RWPE2 (cell line): Measurements from ENCODE around the gene IFT22.

Experiments
- ATAC-seq: fragments of 200-7000 bp; cut with Tn5 transposase; 3 replicates; pipeline ENCODE4 v1.9.1; 2021; ENCODE audit warnings: low read depth
- DNase-seq: peaks from one replicate; pipeline ENCODE4 v3.0.0-alpha.2; 2020; ENCODE audit warnings: low spot score
- H3K27ac ChIP-seq: fragments of 450-650 bp; 2 replicates; pipeline ENCODE4 v1.5.1; 2017; ENCODE audit warnings: mild to moderate bottlenecking; ENCODE audit not compliant: poor library complexity, severe bottlenecking
- H3K27me3 ChIP-seq: fragments of 250-450 bp; sonication (Bioruptor Pico); 2 replicates; pipeline ENCODE4 v1.5.1; 2021; ENCODE audit warnings: mild to moderate bottlenecking, moderate library complexity; ENCODE audit not compliant: insufficient read depth, poor library complexity, severe bottlenecking
- H3K36me3 ChIP-seq: fragments of 250-450 bp; sonication (Bioruptor Pico); 2 replicates; pipeline ENCODE4 v1.5.1; 2020; ENCODE audit warnings: low read depth, mild to moderate bottlenecking, moderate library complexity
- H3K4me1 ChIP-seq: fragments of 250-450 bp; sonication (Bioruptor Pico); 2 replicates; pipeline ENCODE4 v1.5.1; 2021; ENCODE audit warnings: mild to moderate bottlenecking, moderate library complexity; ENCODE audit not compliant: insufficient read depth, poor library complexity, severe bottlenecking
- H3K4me3 ChIP-seq: fragments of 250-450 bp; sonication (Bioruptor Pico); 2 replicates; pipeline ENCODE4 v1.5.1; 2021; ENCODE audit warnings: mild to moderate bottlenecking, moderate library complexity; ENCODE audit not compliant: severe bottlenecking
- H3K9me3 ChIP-seq: fragments of 250-450 bp; sonication (Bioruptor Pico); 2 replicates; pipeline ENCODE4 v1.5.1; 2021; ENCODE audit warnings: mild to moderate bottlenecking, moderate library complexity; ENCODE audit not compliant: severe bottlenecking
- CTCF ChIP-seq: fragments of 450-650 bp; IDR thresholded peaks from one replicate; pipeline ENCODE4 v1.5.1; 2017; ENCODE audit warnings: mild to moderate bottlenecking, moderate library complexity; ENCODE audit not compliant: poor library complexity, severe bottlenecking

IFT22 gene

DNA sequence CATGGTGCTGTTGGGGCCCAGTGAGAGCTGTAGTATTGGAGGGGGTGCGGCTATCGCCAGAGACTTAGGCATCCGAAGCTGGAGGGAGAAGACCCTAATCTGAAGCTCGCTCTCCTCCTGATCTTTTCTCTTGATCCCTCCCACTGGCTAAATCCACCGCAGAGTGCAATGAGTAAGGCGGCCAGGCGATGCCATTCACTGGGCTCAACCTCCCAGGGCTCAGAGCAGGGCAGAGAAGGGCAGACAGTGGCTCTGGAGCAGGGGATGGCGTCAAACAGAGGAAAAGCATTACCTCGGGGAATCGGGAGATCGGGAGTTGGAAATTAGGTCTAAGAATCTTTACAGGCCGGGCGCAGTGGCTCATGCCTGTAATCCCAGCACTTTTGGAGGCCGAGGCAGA is 18.8 kb upstream of the IFT22 start:
- no peak for TF ChIP-seq CTCF
- H3K27me3 ChIP-seq: no peaks in the 10 kb centered on the region
- no peaks in the 10 kb centered on the region for H3K9me3 ChIP-seq
- DNase-seq: no peak
- H3K36me3 ChIP-seq: no peaks in the 10 kb centered on the region
- ATAC-seq: no peak
- no peak overlapping the region for H3K27ac ChIP-seq
- H3K4me1 ChIP-seq: no peaks in the 10 kb centered on the region
- no peak overlapping the region for H3K4me3 ChIP-seq

- Histone ChIP-seq H3K27me3 (no peaks in the 10 kb centered on the region), H3K27ac (no peak overlapping the region), H3K4me3 (no peak overlapping the region), H3K9me3 (no peaks in the 10 kb centered on the region), H3K4me1 (no peaks in the 10 kb centered on the region), H3K36me3 (no peaks in the 10 kb centered on the region)
- no peak for TF ChIP-seq CTCF
- no peak for ATAC-seq
- DNase-seq: no peak
These were observed 12.3 kb upstream of the IFT22 start for GRCh38 chr7:101333912-101334311.

- Histone ChIP-seq H3K27me3 (no peaks in the 10 kb centered on the region), H3K4me1 (no peaks in the 10 kb centered on the region), H3K9me3 (no peaks in the 10 kb centered on the region), H3K27ac (no peak overlapping the region), H3K4me3 (no peak overlapping the region), H3K36me3 (no peaks in the 10 kb centered on the region)
- ATAC-seq: no peak
- no peak for DNase-seq
- no peak for TF ChIP-seq CTCF
These were observed 10.4 kb upstream of the IFT22 start for GRCh38 chr7:101332026-101332425.

GRCh38 chr7:101330011-101330484 is 8.4 kb upstream of the IFT22 start:
- DNase-seq: no peak
- H3K4me3 ChIP-seq: no peak overlapping the region
- no peak for ATAC-seq
- H3K27me3 ChIP-seq: no peaks in the 10 kb centered on the region
- H3K27ac ChIP-seq: no peak overlapping the region
- H3K36me3 ChIP-seq: no peaks in the 10 kb centered on the region
- no peaks in the 10 kb centered on the region for H3K9me3 ChIP-seq
- no peak for TF ChIP-seq CTCF
- no peaks in the 10 kb centered on the region for H3K4me1 ChIP-seq

DNA sequence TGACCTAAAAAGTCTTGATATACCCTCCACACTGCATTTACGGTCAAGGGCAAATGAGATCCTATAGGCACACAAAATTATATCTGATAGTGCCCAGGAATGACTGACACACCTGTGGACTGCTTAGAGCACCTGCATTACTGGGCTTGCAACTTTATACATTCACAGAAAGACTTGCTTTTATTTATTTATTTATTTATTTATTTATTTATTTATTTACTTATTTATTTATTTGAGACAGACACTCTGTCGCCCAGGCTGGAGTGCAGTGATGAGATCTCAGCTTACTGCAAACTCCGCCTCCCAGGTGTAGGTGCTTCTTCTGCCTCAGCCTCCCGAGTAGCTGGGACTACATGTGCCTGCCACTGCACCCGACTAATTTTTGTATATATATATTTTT is 6.5 kb upstream of the IFT22 start:
- no peaks in the 10 kb centered on the region for H3K4me1 ChIP-seq
- ATAC-seq (no peak), DNase-seq (no peak)
- H3K27me3 ChIP-seq: no peaks in the 10 kb centered on the region
- TF ChIP-seq CTCF: no peak
- no peaks in the 10 kb centered on the region for H3K36me3 ChIP-seq
- no peak overlapping the region for H3K4me3 ChIP-seq
- H3K27ac ChIP-seq: no peak overlapping the region
- no peaks in the 10 kb centered on the region for H3K9me3 ChIP-seq
